Measurements from ENCODE around the gene C11orf24.

GRCh38 chr11:68262544-68262827 lies 9.3 kb downstream of the C11orf24 start:
- TF ChIP-seq ASH2L (IDR thresholded peaks at IDR 0.05; ENCODE audit: low read length) (no peak), POLR2AphosphoS5 (IDR thresholded peaks at IDR 0.05; ENCODE audit: low read depth, low read length) (no peak), TAF1 (IDR thresholded peaks at IDR 0.05; ENCODE audit: low read depth, low read length) (no peak), CTCF (IDR thresholded peaks at IDR 0.05; ENCODE audit: control extremely low read depth in 1 of 3, insufficient read depth in 1 of 3, low read depth in 1 of 3, low read length in 3 of 3) (no peak), MAX (IDR thresholded peaks at IDR 0.05) (no peak), RBBP5 (IDR thresholded peaks at IDR 0.05; ENCODE audit: borderline replicate concordance, low read depth, low read length) (no peak), CREB1 (IDR thresholded peaks at IDR 0.05) (no peak), SP1 (IDR thresholded peaks at IDR 0.05; ENCODE audit: low read depth, low read length) (no peak), EZH2 (IDR thresholded peaks at IDR 0.05; ENCODE audit: low read depth, low read length, severe bottlenecking) (no peak)
